HepG2 (cell line): ENCODE data around the gene TMC4. TPM values are rescaled to one million over a fixed set of nuclear protein-coding genes. Genes with fewer than 3 reads are reported as not detected.

Experiments used
- AHR ChIP-seq: IDR thresholded peaks from 2 replicates; pipeline ENCODE4 v1.6.1; 2018; ENCODE audit warnings: missing genetic modification reagents, missing compliant biosample characterization
- ATF3 ChIP-seq: sonication (generic); formaldehyde crosslinking; IDR thresholded peaks from 2 replicates; pipeline ENCODE4 v1.4.0; 2020; ENCODE audit warnings: missing genetic modification reagents
- BCLAF1 ChIP-seq: fragments of 450-650 bp; IDR thresholded peaks from 2 replicates; pipeline ENCODE4 v1.6.1; 2017; ENCODE audit warnings: mild to moderate bottlenecking
- CBFB ChIP-seq: sonication (generic); formaldehyde crosslinking; IDR thresholded peaks from 2 replicates; pipeline ENCODE4 v1.4.0; 2020; ENCODE audit warnings: missing genetic modification reagents
- CREM ChIP-seq, 2 experiments: sonication (generic) in 1 of 2; formaldehyde crosslinking in 1 of 2; IDR thresholded peaks; 2 replicates each; pipeline versions ENCODE4 v1.4.0 to v1.6.1; 2016 to 2020; ENCODE audit warnings: antibody characterized with exemption in 1 of 2, mild to moderate bottlenecking in 1 of 2, missing genetic modification reagents in 1 of 2
- FOXK1 ChIP-seq: sonication (generic); formaldehyde crosslinking; IDR thresholded peaks from 2 replicates; pipeline ENCODE4 v1.4.0; 2020; ENCODE audit warnings: low read depth, missing genetic modification reagents, borderline replicate concordance
- FOXM1 ChIP-seq: sonication (generic); formaldehyde crosslinking; IDR thresholded peaks from 2 replicates; pipeline ENCODE4 v1.5.0; 2020; ENCODE audit warnings: missing genetic modification reagents
- JUND ChIP-seq: sonication (generic); formaldehyde crosslinking; IDR thresholded peaks from 2 replicates; pipeline ENCODE4 v1.8.0; 2022; ENCODE audit warnings: mild to moderate bottlenecking, missing genetic modification reagents
- KDM4B ChIP-seq: sonication (generic); formaldehyde crosslinking; IDR thresholded peaks from 2 replicates; pipeline ENCODE4 v1.4.0; 2020; ENCODE audit warnings: missing genetic modification reagents
- KDM5A ChIP-seq: fragments of 200-600 bp; sonication (generic); IDR thresholded peaks from 2 replicates; pipeline ENCODE4 v1.7.0; 2018; ENCODE audit warnings: antibody characterized with exemption, mild to moderate bottlenecking, low read length, borderline replicate concordance
- MAFK ChIP-seq, 2 experiments: IDR thresholded peaks in 1 of 2; conservative IDR thresholded peaks in 1 of 2; 2 replicates each; pipeline ENCODE4 v1.6.1; 2011; ENCODE audit warnings: improper control_type of control experiment in 2 of 2, low read length in 2 of 2
- MTF2 ChIP-seq: sonication (generic); formaldehyde crosslinking; IDR thresholded peaks from 2 replicates; pipeline ENCODE4 v1.5.0; 2020; ENCODE audit warnings: missing genetic modification reagents, borderline replicate concordance
- NR2C2 ChIP-seq: sonication (generic); formaldehyde crosslinking; IDR thresholded peaks from 2 replicates; pipeline ENCODE4 v1.4.0; 2020; ENCODE audit warnings: missing genetic modification reagents, mild to moderate bottlenecking, moderate library complexity, borderline replicate concordance
- PHF20 ChIP-seq: sonication (generic); formaldehyde crosslinking; IDR thresholded peaks from 2 replicates; pipeline ENCODE4 v1.5.0; 2020; ENCODE audit warnings: mild to moderate bottlenecking, missing genetic modification reagents
- SAFB2 ChIP-seq: sonication (generic); formaldehyde crosslinking; IDR thresholded peaks from 2 replicates; pipeline ENCODE4 v1.5.1; 2020; ENCODE audit warnings: missing genetic modification reagents, low read depth, mild to moderate bottlenecking, borderline replicate concordance
- SALL2 ChIP-seq: sonication (generic); formaldehyde crosslinking; IDR thresholded peaks from 2 replicates; pipeline ENCODE4 v1.8.1; 2023; ENCODE audit warnings: mild to moderate bottlenecking, missing genetic modification reagents, inconsistent platforms
- SMC3 ChIP-seq: IDR thresholded peaks from 2 replicates; pipeline ENCODE4 v1.6.1; 2011; ENCODE audit warnings: low read length, improper control_type of control experiment
- SP5 ChIP-seq: IDR thresholded peaks from 2 replicates; pipeline ENCODE4 v1.6.1; 2016; ENCODE audit warnings: low read depth, borderline replicate concordance
- ZNF232 ChIP-seq: sonication (generic); formaldehyde crosslinking; IDR thresholded peaks from 2 replicates; pipeline ENCODE4 v1.4.0; 2020; ENCODE audit warnings: missing genetic modification reagents, borderline replicate concordance
- ZNF337 ChIP-seq: sonication (generic); formaldehyde crosslinking; IDR thresholded peaks from 2 replicates; pipeline ENCODE4 v1.5.1; 2020; ENCODE audit warnings: missing genetic modification reagents, low read depth, mild to moderate bottlenecking, borderline replicate concordance
- ZNF577 ChIP-seq: sonication (generic); formaldehyde crosslinking; IDR thresholded peaks from 2 replicates; pipeline ENCODE4 v1.4.0; 2020; ENCODE audit warnings: mild to moderate bottlenecking, low read depth, missing genetic modification reagents, borderline replicate concordance
- ZXDC ChIP-seq: sonication (generic); formaldehyde crosslinking; IDR thresholded peaks from 2 replicates; pipeline ENCODE4 v1.5.0; 2020; ENCODE audit warnings: mild to moderate bottlenecking, missing genetic modification reagents
- polyA plus RNA-seq, 8 experiments: library from polyadenylated mRNA; depleted of rRNA in 3 of 8; stranded (reverse) in 7 of 8; unstranded in 1 of 8; fragments of >200 nt; fragmentation: Illumina TruSeq in 4 of 8; extraction: Trizol in 4 of 8; gene quantifications; 2 replicates each; pipeline versions ENCODE4 v1.2.1 to v1.2.3, GENCODE V29; 2011 to 2016; ENCODE audit warnings: low read depth in 4 of 8, missing spikeins in 1 of 8, mixed read lengths in 1 of 8; ENCODE audit not compliant: insufficient read depth in 1 of 8
- total RNA-seq, 5 experiments: library from RNA; depleted of rRNA; stranded (reverse); fragments of >200 nt; fragmentation: Illumina TruSeq; extraction: Trizol; gene quantifications; 2 replicates each; pipeline ENCODE4 v1.2.3, GENCODE V29; 2016; ENCODE audit warnings: low read depth in 1 of 5
- TF ChIP-seq, protein P1 (sequence below): sonication (generic); formaldehyde crosslinking; IDR thresholded peaks from 2 replicates; pipeline ENCODE4 v1.5.0; 2020; ENCODE audit warnings: missing genetic modification reagents

Gene TMC4
- total and polyA plus RNA-seq, 2 of the 13 experiments (the other 11 are each of a cell fraction or from before 2014, with no cell fraction given), result 0.13 to 0.24 TPM

DNA sequence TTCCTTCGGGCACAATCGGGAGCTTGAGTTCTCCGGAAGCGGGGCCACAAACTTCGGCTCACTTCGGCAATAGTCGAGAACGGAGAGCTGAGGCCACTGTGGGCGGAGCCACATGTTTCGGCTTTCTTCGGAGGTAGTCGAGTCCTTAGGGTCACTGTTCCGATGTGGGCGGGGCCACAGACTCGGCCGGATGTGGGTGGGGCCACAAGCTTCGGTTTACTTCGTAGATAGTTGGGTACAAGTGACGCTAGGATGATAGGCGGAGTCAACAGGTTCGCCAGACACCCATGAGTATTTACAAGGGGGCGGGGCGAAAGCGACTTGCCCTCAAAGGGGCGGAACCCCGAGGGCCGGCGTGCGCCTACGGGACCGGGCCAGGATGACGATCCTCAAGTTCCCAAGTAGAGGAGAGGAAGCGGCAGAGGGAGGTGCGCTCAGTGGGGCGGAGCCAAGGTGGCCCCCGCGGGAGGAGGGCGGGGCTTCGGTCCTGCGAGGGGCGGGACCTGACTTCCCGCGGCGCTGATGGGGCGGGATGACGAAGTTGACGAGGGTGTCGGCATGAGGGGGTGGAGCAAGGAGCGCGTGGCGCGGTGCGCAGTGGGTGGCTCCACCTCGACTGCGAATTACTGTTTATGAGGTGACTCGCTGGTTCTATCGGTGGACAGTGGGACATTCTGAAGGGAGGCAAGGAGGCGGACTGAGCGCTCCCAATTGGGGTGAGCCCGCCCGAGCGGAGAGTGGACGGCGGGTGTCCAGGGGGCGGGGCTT lies 17.0 kb upstream of the TMC4 start (continued):
- TF ChIP-seq ZXDC (CRISPR knock-in tag), result no peak
- no peak for TF ChIP-seq KDM4B (CRISPR knock-in tag)
- TF ChIP-seq MAFK (conservative IDR thresholded peaks at IDR 0.05 in 1 of 2, IDR thresholded peaks at IDR 0.05 in 1 of 2; ENCODE audit: low read length in 2 of 2), result no peak
- no peak for TF ChIP-seq BCLAF1
- no peak for TF ChIP-seq JUND
- TF ChIP-seq KDM5A, result no peak
- no peak for TF ChIP-seq ZNF337 (CRISPR knock-in tag)
- TF ChIP-seq NR2C2 (CRISPR knock-in tag), result no peak
- TF ChIP-seq ATF3 (CRISPR knock-in tag), result 0 out of 2 replicates have a peak, but pooled peaks have one; percentile 15
- no peak for TF ChIP-seq ZNF232
- peak; percentile 66; the same call in 1 of the 2 replicates for TF ChIP-seq CREM (IDR thresholded peaks at IDR 0.05)
- no peak for TF ChIP-seq CREM (CRISPR knock-in tag; IDR thresholded peaks at IDR 0.05)
- TF ChIP-seq MTF2 (CRISPR knock-in tag), result no peak
- no peak for TF ChIP-seq SALL2
- TF ChIP-seq FOXK1 (CRISPR knock-in tag), result peak; percentile 26; the same call in 1 of the 2 replicates
- TF ChIP-seq SAFB2 (CRISPR knock-in tag), result peak; percentile 49; the same call in 1 of the 2 replicates
- no peak for TF ChIP-seq SMC3
- TF ChIP-seq SP5 (CRISPR knock-in tag), result peak; percentile 61
- peak; percentile 41; the same call in 1 of the 2 replicates for TF ChIP-seq CBFB (CRISPR knock-in tag)
- TF ChIP-seq AHR (CRISPR knock-in tag), result 0 out of 2 replicates have a peak, but pooled peaks have one; percentile 25
- TF ChIP-seq, protein P1, sequence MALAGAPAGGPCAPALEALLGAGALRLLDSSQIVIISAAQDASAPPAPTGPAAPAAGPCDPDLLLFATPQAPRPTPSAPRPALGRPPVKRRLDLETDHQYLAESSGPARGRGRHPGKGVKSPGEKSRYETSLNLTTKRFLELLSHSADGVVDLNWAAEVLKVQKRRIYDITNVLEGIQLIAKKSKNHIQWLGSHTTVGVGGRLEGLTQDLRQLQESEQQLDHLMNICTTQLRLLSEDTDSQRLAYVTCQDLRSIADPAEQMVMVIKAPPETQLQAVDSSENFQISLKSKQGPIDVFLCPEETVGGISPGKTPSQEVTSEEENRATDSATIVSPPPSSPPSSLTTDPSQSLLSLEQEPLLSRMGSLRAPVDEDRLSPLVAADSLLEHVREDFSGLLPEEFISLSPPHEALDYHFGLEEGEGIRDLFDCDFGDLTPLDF (CRISPR knock-in tag), result peak; percentile 49; the same call in 1 of the 2 replicates
- TF ChIP-seq ZNF577, result no peak
- no peak for TF ChIP-seq FOXM1 (CRISPR knock-in tag)
- 0 out of 2 replicates have a peak, but pooled peaks have one; percentile 29 for TF ChIP-seq PHF20 (CRISPR knock-in tag)
